Psoas muscle (tissue), 8 donors: Measurements from ENCODE around the gene CUL5. TPM values are rescaled to one million over a fixed set of nuclear protein-coding genes. Genes with fewer than 3 reads are reported as not detected.

ENCODE experiments used
- ATAC-seq, 4 donors: fragments of 200-7000 bp; cut with Tn5 transposase; one replicate each; pipeline ENCODE4 v1.9.1; 2020; ENCODE audit warnings: moderate library complexity in 3 of 4, mild to moderate bottlenecking in 2 of 4
- DNase-seq, 2 donors: peaks; one replicate each; pipeline ENCODE4 v3.0.0-alpha.2; 2020
- H3K27ac ChIP-seq: fragments of 200-600 bp; one replicate; pipeline ENCODE4 v1.8.0; 2022
- H3K27me3 ChIP-seq, 3 donors: fragments of 200-600 bp in 1 of 3; one replicate each; pipeline versions ENCODE4 v1.6.1 to v1.8.0; 2013 to 2022; ENCODE audit warnings: low read length in 2 of 3, mild to moderate bottlenecking in 2 of 3, moderate library complexity in 1 of 3; ENCODE audit not compliant: insufficient read depth in 3 of 3
- H3K36me3 ChIP-seq, 2 donors: fragments of 200-600 bp in 1 of 2; one replicate each; pipeline versions ENCODE4 v1.6.1 to v1.8.0; 2013 to 2022; ENCODE audit warnings: low read depth in 1 of 2, mild to moderate bottlenecking in 1 of 2, moderate library complexity in 1 of 2; ENCODE audit not compliant: insufficient read depth in 1 of 2
- H3K4me1 ChIP-seq: fragments of 200-600 bp; one replicate; pipeline ENCODE4 v1.8.0; 2022
- H3K4me3 ChIP-seq: fragments of 200-600 bp; one replicate; pipeline ENCODE4 v1.8.0; 2022; ENCODE audit warnings: mild to moderate bottlenecking
- H3K9me3 ChIP-seq: fragments of 200-600 bp; one replicate; pipeline ENCODE4 v1.8.0; 2022
- WGBS, 3 donors: extraction: QIAGEN DNeasy Blood & Tissue Kit; methylation state at CpG; one replicate each; pipeline versions ENCODE4 v1.1.6 to v1.1.7; 2013; 5-methylcytosine and 5-hydroxymethylcytosine counted together
- intact Hi-C, 2 donors: fragments of 100-400 bp; cut with DNase I; formaldehyde crosslinking; loops; one replicate each; pipeline versions ENCODE4 v1.11.0 to v1.14.2; 2022
- polyA plus RNA-seq, 3 donors: library from polyadenylated mRNA; stranded (reverse); fragments of 200-250 nt; gene quantifications; one replicate each; pipeline ENCODE4 v1.2.3, GENCODE V29; 2013
- total RNA-seq, 4 donors: library from RNA; stranded (reverse); fragmentation: NEBNext Ultra II Directional in 2 of 4; extraction: Animal tissue kit (Norgen Biotek cat#: 25700) in 2 of 4; gene quantifications; one replicate each; pipeline versions ENCODE4 v1.2.1 to v1.2.4, GENCODE V29; 2021 to 2023
- TF ChIP-seq, protein P1 (sequence below): fragments of 200-600 bp; IDR thresholded peaks from one replicate; pipeline ENCODE4 v1.8.0; 2022; ENCODE audit warnings: antibody characterized with exemption
- donor health status: healthy with polysubstance abuse.
- donor health status: DM: no; HTN: no; CAD: no; lungs with moderate emphysema.
- donor health status: Bipolar disorder and iron deficiency.
- donor health status: healthy.
- donor health status: DM: yes; HTN: yes; CAD: no.
- donor health status: DM: no; HTN: no; CAD: no.
- donor health status: DM: no; HTN: no; CAD: no.
- donor health status: DM: yes; HTN: yes; CAD: no.

Gene CUL5
- total and polyA plus RNA-seq, 7 donors = 10.5 to 92.2 (median 57.8) TPM

DNA sequence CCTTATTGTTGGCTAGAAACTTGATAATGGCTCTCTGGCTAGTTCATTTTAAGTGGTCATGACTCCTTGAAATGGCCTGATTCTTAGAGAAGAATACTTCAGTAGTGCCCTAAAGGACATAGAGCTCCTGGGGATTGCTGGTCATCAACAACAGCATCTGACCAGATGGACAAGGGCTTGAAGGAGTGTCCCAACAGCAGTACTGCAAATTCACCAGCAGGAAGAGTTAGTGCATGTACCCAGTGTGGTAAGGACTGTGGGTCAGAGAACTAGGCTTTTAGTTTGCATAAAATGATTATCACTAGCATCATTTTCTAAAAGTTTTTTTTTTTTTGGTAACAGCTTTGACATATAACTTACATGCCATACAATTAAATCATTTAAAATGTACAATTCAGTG is 39.5 kb upstream of the CUL5 start:
- ATAC-seq (no peak), DNase-seq (no peak)
- no peak overlapping the region for H3K27ac ChIP-seq
- H3K27me3 ChIP-seq = no peaks in the 10 kb centered on the region
- H3K4me3 ChIP-seq = no peak overlapping the region
- no peaks in the 10 kb centered on the region for H3K4me1 ChIP-seq
- TF ChIP-seq, protein P1, sequence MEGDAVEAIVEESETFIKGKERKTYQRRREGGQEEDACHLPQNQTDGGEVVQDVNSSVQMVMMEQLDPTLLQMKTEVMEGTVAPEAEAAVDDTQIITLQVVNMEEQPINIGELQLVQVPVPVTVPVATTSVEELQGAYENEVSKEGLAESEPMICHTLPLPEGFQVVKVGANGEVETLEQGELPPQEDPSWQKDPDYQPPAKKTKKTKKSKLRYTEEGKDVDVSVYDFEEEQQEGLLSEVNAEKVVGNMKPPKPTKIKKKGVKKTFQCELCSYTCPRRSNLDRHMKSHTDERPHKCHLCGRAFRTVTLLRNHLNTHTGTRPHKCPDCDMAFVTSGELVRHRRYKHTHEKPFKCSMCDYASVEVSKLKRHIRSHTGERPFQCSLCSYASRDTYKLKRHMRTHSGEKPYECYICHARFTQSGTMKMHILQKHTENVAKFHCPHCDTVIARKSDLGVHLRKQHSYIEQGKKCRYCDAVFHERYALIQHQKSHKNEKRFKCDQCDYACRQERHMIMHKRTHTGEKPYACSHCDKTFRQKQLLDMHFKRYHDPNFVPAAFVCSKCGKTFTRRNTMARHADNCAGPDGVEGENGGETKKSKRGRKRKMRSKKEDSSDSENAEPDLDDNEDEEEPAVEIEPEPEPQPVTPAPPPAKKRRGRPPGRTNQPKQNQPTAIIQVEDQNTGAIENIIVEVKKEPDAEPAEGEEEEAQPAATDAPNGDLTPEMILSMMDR = no peak
- H3K36me3 ChIP-seq = no peaks in the 10 kb centered on the region
- intact Hi-C loops = no loop called here
- no peaks in the 10 kb centered on the region for H3K9me3 ChIP-seq

DNA sequence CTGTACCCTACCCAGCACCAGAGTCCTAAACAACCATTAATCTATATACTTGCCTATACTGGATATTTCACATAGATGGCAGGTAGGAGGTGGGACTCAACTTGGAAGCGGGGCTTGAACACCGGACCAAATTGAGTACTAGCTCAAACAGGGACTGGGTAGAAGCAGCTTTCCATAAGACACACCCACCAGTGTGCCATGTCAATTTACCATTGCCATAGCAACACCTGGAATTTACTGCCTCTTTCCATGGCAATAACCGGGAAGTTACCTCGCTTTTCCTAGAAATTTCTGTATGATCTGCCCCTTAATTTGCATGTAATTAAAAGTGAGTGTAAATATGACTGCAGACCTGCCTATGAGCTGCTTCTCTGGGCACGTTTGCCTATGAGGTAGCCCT is 38.6 kb upstream of the CUL5 start:
- no peak overlapping the region for H3K27ac ChIP-seq
- no peak overlapping the region for H3K4me3 ChIP-seq
- DNase-seq (no peak), ATAC-seq (no peak)
- H3K4me1 ChIP-seq = no peaks in the 10 kb centered on the region
- 71 to 76% (median 71%) methylated on average over 5 of the region's 5 CpGs for WGBS, 3 donors
- H3K36me3 ChIP-seq = no peaks in the 10 kb centered on the region
- intact Hi-C loops = no loop called here
- H3K9me3 ChIP-seq = no peaks in the 10 kb centered on the region
- no peaks in the 10 kb centered on the region for H3K27me3 ChIP-seq
- TF ChIP-seq, protein P1 = no peak

DNA sequence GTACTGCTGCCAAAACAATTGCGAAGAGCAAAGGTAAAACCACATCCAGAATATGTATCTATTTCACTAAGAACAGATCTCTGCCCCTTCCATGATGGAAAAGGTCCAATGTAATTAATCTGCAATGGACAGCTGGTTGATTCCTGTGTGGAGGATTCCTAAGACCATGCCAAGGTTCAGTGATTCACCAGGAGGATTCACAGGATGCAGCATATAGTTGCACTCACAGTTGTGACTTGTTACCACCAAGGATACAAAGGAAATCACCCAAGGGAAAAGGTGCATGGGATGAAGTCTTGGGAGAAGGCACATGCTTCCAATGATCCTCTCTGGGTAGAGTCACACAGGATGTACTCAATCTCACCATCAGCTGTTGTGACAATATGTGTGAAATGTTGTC is 35.1 kb upstream of the CUL5 start:
- DNase-seq = no peak
- Histone ChIP-seq H3K27ac (no peak overlapping the region), H3K9me3 (no peaks in the 10 kb centered on the region), H3K4me1 (no peaks in the 10 kb centered on the region), H3K27me3 (no peaks in the 10 kb centered on the region), H3K36me3 (no peaks in the 10 kb centered on the region), H3K4me3 (no peak overlapping the region)
- intact Hi-C loops = no loop called here
- peak in 1 of 4 donors; percentile 60 for ATAC-seq
- WGBS, 3 donors = 38 to 63% (median 46%) methylated on average over 1 of the region's 1 CpG
- TF ChIP-seq, protein P1 = no peak

DNA sequence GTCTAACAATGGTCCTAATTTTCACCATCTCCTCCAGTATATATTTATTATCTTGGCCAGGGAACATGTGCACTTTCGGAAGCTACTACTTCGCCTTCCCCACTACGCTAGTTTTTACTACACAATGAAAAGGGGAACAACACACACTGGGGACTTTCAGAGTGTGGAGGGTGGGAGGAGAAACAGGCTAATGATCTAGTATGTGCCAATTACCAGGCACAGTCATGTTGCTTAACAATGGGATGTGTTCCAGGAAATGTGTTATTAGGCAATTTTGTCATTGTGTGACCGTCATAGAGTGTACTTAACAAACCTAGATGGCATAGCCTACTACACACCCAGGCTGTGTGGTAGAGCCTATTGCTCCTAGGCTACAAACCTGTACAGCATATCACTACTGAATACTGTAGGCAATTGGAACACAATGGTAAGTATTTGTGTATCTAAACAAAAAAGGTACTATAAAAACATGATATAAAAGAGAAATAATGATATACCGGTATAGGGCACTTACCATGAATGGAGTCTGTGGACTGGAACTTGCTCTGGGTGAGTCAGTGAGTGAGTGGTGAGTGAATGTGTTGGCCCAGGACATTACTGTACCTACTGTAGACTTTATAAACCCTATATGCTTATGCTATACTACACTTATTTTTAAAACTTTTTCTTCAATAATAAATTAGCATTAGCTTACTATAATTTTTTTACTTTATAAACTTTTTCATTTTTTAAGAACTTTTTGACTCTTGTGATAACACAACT is 20.1 kb upstream of the CUL5 start:
- Histone ChIP-seq H3K9me3 (no peaks in the 10 kb centered on the region), H3K27ac (no peak overlapping the region), H3K36me3 (no peaks in the 10 kb centered on the region), H3K4me3 (no peak overlapping the region), H3K4me1 (no peaks in the 10 kb centered on the region), H3K27me3 (no peaks in the 10 kb centered on the region)
- 77 to 79% (median 78%) methylated on average over 5 of the region's 5 CpGs for WGBS, 3 donors
- TF ChIP-seq, protein P1 = no peak
- no peak for DNase-seq
- intact Hi-C loops = no loop called here
- no peak for ATAC-seq

DNA sequence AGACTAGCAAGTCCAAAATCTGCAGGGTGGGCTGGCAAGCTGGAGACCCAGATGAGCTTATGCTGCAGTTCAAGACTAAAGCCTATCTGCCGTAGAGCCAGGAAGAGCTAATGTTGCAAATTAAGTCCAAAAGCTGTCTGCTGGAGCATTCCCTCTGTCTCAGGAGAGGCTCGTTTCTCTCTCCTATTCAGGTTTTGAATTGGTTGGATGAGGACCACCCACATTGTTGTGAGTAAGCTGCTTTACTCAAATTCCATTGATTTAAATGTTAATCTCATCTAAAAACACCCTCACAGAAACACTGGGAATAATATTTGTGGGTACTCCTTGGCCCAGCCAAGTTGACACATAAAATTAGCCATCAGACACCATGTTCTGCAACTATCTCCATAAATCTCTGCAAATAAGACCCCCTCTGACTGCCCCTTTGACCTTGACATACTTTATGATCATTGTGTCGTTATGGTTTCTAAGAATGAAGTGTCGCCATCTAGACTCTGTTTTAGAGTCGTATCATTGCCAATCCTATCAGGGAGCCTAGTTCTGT is 16.8 kb upstream of the CUL5 start:
- WGBS, 3 donors = 37 to 42% (median 38%) methylated on average over 5 of the region's 5 CpGs
- H3K27ac ChIP-seq = no peak overlapping the region
- DNase-seq = no peak
- H3K4me1 ChIP-seq = no peaks in the 10 kb centered on the region
- H3K36me3 ChIP-seq = no peaks in the 10 kb centered on the region
- intact Hi-C loops = no loop called here
- TF ChIP-seq, protein P1 = no peak
- ATAC-seq = no peak
- no peaks in the 10 kb centered on the region for H3K27me3 ChIP-seq
- no peaks in the 10 kb centered on the region for H3K9me3 ChIP-seq
- H3K4me3 ChIP-seq = no peak overlapping the region
